ENCODE results near the gene PPBP.

PPBP gene

DNA sequence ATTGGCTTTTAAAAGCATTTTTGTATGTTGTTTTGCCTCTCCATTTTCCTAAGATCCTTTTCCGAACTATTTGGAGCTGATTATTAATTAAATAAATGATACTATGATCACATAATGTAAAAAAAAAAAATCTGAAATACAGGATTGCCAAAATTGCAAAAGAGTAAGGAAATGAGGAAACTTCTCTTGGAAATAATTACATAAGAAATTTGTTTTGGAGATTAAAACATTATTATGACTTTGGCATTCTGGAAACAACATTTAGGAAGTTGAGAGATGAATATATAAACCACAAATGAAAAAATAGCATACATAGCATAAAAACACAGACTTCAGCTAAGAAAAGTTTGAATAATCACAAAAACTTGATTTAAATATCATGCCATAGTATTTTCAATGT lies 39.7 kb downstream of the PPBP start:
- DNase-seq (ENCODE audit: low read depth): no peak

- no peak for DNase-seq (ENCODE audit: low read depth)
Measured at GRCh38 chr4:73947239-73947985, 40.6 kb downstream of the PPBP start.

GRCh38 chr4:73945674-73946449 lies 42.1 kb downstream of the PPBP start:
- DNase-seq (ENCODE audit: low read depth): no peak

DNA sequence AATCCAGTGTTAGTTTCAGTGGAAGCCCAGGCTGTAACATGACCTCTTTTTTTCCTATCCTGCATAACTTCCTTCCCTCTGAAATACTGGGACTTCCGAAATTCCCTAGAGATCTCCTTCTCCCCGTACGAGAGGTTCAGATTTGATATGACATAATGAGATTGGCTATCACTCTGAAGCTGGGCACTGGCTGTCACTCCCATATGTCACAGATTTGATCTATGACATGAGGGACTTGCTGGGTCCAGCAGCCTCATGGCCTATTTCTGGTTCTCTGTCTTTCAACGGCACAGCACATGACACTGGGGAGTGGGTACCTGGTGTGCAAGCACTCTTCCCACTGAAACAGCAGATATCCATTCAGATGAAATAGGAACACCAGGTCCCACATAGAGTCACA lies 42.9 kb downstream of the PPBP start:
- DNase-seq (ENCODE audit: low read depth): no peak

GRCh38 chr4:73944061-73944875 lies 43.7 kb downstream of the PPBP start:
- DNase-seq (ENCODE audit: low read depth): no peak

- DNase-seq (ENCODE audit: low read depth): no peak
Measured at GRCh38 chr4:73943555-73943954, 44.4 kb downstream of the PPBP start.

GRCh38 chr4:73936969-73937368 lies 51.0 kb downstream of the PPBP start:
- no peak for DNase-seq (ENCODE audit: low read depth)
